Stimulated activated CD4-positive, alpha-beta T cell treated with anti-CD3 and anti-CD28 coated beads, Interleukin-2, amount 100 ng/mL, for 48 hours (primary cell): Measurements from ENCODE around the gene TCN2.
"Not testable (repeated sequence)": the region's sequence is repeated elsewhere in the genome, so short reads cannot be mapped to it uniquely, and the experiment has no call there.

Experiments used
- DNase-seq, 2 donors: peaks; one replicate each; pipeline ENCODE4 v3.0.0-alpha.2; 2020

The TCN2 gene

GRCh38 chr22:30578481-30578880, 28.5 kb upstream of the TCN2 start:
- no peak for DNase-seq

- no peak for DNase-seq
These were observed 26.1 kb upstream of the TCN2 start for GRCh38 chr22:30580896-30581295.

GRCh38 chr22:30582051-30582450, 24.9 kb upstream of the TCN2 start:
- no peak for DNase-seq

GRCh38 chr22:30582788-30583545, 24.0 kb upstream of the TCN2 start:
- no peak for DNase-seq

GRCh38 chr22:30584441-30584840, 22.5 kb upstream of the TCN2 start:
- no peak for DNase-seq

- no peak for DNase-seq
These were observed 20.6 kb upstream of the TCN2 start for GRCh38 chr22:30586414-30586813.

- DNase-seq = no peak
These were observed 15.8 kb upstream of the TCN2 start for GRCh38 chr22:30591191-30591587.

- peak; percentile 85 to 90 for DNase-seq
These were observed 15.2 kb upstream of the TCN2 start, which contains the start of gene PES1 for GRCh38 chr22:30591588-30592359. TSS of gene PES1 (minus strand) at chr22:30591910. CDS start at chr22:30591833, 77 bp downstream.

GRCh38 chr22:30592360-30592713, 14.6 kb upstream of the TCN2 start:
- DNase-seq = not testable (repeated sequence)

GRCh38 chr22:30596199-30596598, 10.8 kb upstream of the TCN2 start:
- no peak for DNase-seq

GRCh38 chr22:30596886-30597285, 10.1 kb upstream of the TCN2 start:
- no peak for DNase-seq

GRCh38 chr22:30598986-30599385, 8.0 kb upstream of the TCN2 start:
- DNase-seq = no peak

- DNase-seq = no peak
These were observed 6.1 kb upstream of the TCN2 start for GRCh38 chr22:30600921-30601320.

- no peak for DNase-seq
These were observed 5.5 kb upstream of the TCN2 start for GRCh38 chr22:30601464-30601863.

- DNase-seq = no peak
These were observed 4.9 kb upstream of the TCN2 start for GRCh38 chr22:30602049-30602448.

GRCh38 chr22:30603801-30604200, 3.2 kb upstream of the TCN2 start:
- DNase-seq = no peak

- DNase-seq = no peak
These were observed 2.3 kb upstream of the TCN2 start for GRCh38 chr22:30604723-30605122.

- peak; percentile 33 to 37 for DNase-seq
These were observed 1.4 kb upstream of the TCN2 start for GRCh38 chr22:30605449-30606110.

GRCh38 chr22:30607300-30607930, 441 bp downstream of the TCN2 start:
- no peak for DNase-seq

- no peak for DNase-seq
These were observed 965 bp downstream of the TCN2 start for GRCh38 chr22:30607939-30608338.

GRCh38 chr22:30609260-30610185, 2.5 kb downstream of the TCN2 start:
- DNase-seq = peak in 1 of 2 donors; percentile 12

- DNase-seq = no peak
These were observed 3.3 kb downstream of the TCN2 start for GRCh38 chr22:30610299-30610698.
